ENCODE data around the gene TNKS1BP1. TPM values are rescaled to one million over a fixed set of nuclear protein-coding genes. Genes with fewer than 3 reads are reported as not detected.

The TNKS1BP1 gene
- total RNA-seq, 4 donors from 2014 or later = 241 to 276 (median 272) TPM

GRCh38 chr11:57323167-57323854, 1.4 kb downstream of the TNKS1BP1 start:
- TF ChIP-seq EP300 (IDR thresholded peaks at IDR 0.05) = no peak
- TF ChIP-seq POLR2A (IDR thresholded peaks at IDR 0.05) = no peak
- no peak for TF ChIP-seq CTCF (IDR thresholded peaks at IDR 0.05)
- TF ChIP-seq POLR2AphosphoS5 (IDR thresholded peaks at IDR 0.05) = no peak
- Histone ChIP-seq H3K36me3 (peaks cover 32% of the 10 kb centered on the region), H3K27me3 (no peaks in the 10 kb centered on the region), H3K9me3 (no peaks in the 10 kb centered on the region), H3K27ac (peak overlapping the region; percentile 100), H3K4me1 (peaks cover 71% of the 10 kb centered on the region), H3K4me3 (peak overlapping the region; percentile 95)
- no peak for DNase-seq (ENCODE audit: low spot score in 2 of 2)
- WGBS = 34% methylated on average over 3 of the region's 3 CpGs

DNA sequence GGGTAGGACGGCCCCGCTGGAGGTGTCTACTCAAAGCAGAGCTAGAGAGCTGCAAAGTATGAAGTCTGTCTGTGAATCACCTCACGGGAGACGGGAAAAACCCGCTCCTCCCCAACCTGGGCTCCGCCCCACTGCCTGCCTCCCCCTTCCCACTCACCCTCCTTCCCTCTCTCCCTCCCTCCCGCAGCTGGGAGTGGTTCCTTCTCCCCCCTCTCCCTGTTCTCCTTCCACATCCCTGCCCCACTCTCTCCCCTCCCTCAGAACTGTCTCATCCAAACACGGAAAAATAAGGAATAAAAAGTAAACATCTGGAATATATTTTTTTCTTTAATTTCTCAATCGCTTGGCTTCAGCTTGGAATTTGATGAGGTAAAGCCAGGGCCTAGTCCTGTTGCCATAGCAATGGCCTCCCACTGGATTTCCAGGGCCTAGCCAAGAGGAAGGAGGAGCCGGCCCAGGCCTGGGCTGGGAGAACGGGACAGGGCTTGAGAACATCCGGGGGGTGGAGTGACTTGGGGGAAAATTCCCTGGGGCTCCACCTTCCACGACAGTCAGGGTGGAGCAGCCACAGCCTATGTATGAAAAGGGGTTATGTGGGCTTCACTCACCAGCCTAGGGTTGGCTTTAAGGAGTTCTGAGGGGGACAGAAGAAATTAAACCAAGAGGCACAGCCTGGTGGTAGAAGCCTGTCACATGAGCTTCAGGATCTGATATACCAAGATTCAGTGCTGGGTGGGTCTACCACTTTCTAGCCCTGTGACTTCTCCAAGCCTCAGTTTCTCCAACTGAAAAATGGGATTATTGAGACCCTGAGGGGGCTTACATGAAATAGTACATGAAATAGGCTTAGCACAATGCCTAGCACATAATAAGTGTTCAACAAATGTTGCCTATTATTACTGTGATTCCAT, 2.2 kb downstream of the TNKS1BP1 start:
- peaks cover 34% of the 10 kb centered on the region for H3K36me3 ChIP-seq
- DNase-seq (ENCODE audit: low spot score in 2 of 2) = peak; percentile 97
- 10% methylated on average over 13 of the region's 13 CpGs for WGBS
- TF ChIP-seq POLR2AphosphoS5 (IDR thresholded peaks at IDR 0.05) = peak in 1 of 3 donors; percentile 31
- TF ChIP-seq EP300 (IDR thresholded peaks at IDR 0.05) = no peak
- no peak for TF ChIP-seq CTCF (IDR thresholded peaks at IDR 0.05)
- TF ChIP-seq POLR2A (IDR thresholded peaks at IDR 0.05) = peak in 1 of 2 donors; percentile 44
- H3K9me3 ChIP-seq = no peaks in the 10 kb centered on the region
- peak overlapping the region; percentile 100 for H3K27ac ChIP-seq
- H3K4me1 ChIP-seq = peaks cover 79% of the 10 kb centered on the region
- peak overlapping the region; percentile 95 for H3K4me3 ChIP-seq
- no peaks in the 10 kb centered on the region for H3K27me3 ChIP-seq

GRCh38 chr11:57321388-57322255, 3.1 kb downstream of the TNKS1BP1 start:
- peak overlapping the region; percentile 100 for H3K27ac ChIP-seq
- peak overlapping the region; percentile 95 for H3K4me3 ChIP-seq
- 34% methylated on average over 6 of the region's 6 CpGs for WGBS
- H3K9me3 ChIP-seq = no peaks in the 10 kb centered on the region
- no peak for TF ChIP-seq POLR2AphosphoS5 (IDR thresholded peaks at IDR 0.05)
- TF ChIP-seq POLR2A (IDR thresholded peaks at IDR 0.05) = no peak
- no peak for TF ChIP-seq CTCF (IDR thresholded peaks at IDR 0.05)
- TF ChIP-seq EP300 (IDR thresholded peaks at IDR 0.05) = no peak
- peaks cover 34% of the 10 kb centered on the region for H3K36me3 ChIP-seq
- peaks cover 86% of the 10 kb centered on the region for H3K4me1 ChIP-seq
- H3K27me3 ChIP-seq = no peaks in the 10 kb centered on the region
- DNase-seq (ENCODE audit: low spot score in 2 of 2) = peak in 1 of 2 donors; percentile 79

- Histone ChIP-seq H3K4me3 (peak overlapping the region; percentile 95), H3K9me3 (no peaks in the 10 kb centered on the region), H3K27ac (peak overlapping the region; percentile 100), H3K27me3 (no peaks in the 10 kb centered on the region), H3K36me3 (peaks cover 38% of the 10 kb centered on the region), H3K4me1 (peaks cover 86% of the 10 kb centered on the region)
- no peak for DNase-seq (ENCODE audit: low spot score in 2 of 2)
- no peak for TF ChIP-seq POLR2A (IDR thresholded peaks at IDR 0.05)
- no peak for TF ChIP-seq POLR2AphosphoS5 (IDR thresholded peaks at IDR 0.05)
- no peak for TF ChIP-seq EP300 (IDR thresholded peaks at IDR 0.05)
- no peak for TF ChIP-seq CTCF (IDR thresholded peaks at IDR 0.05)
- 39% methylated on average over 2 of the region's 2 CpGs for WGBS
Observed at GRCh38 chr11:57320719-57321387, 3.9 kb downstream of the TNKS1BP1 start.
